ENCODE data around the gene KIF26B.
"Not testable (repeated sequence)": the region's sequence is repeated elsewhere in the genome, so short reads cannot be mapped to it uniquely, and the experiment has no call there.

The KIF26B gene

GRCh38 chr1:245718951-245719350 lies 564.2 kb downstream of the KIF26B start:
- DNase-seq, result no peak

- no peak for DNase-seq
Observed at GRCh38 chr1:245721488-245721887, 566.7 kb downstream of the KIF26B start.

- DNase-seq, result not testable (repeated sequence)
Observed at GRCh38 chr1:245728035-245728434, 573.2 kb downstream of the KIF26B start.

- no peak for DNase-seq
Observed at GRCh38 chr1:245730801-245731200, 576.0 kb downstream of the KIF26B start.

GRCh38 chr1:245740336-245740735 lies 585.6 kb downstream of the KIF26B start:
- DNase-seq, result not testable (repeated sequence)

- no peak for DNase-seq
Observed at GRCh38 chr1:245742896-245743295, 588.1 kb downstream of the KIF26B start.

GRCh38 chr1:245748240-245748639 lies 593.5 kb downstream of the KIF26B start:
- no peak for DNase-seq

- no peak for DNase-seq
Observed at GRCh38 chr1:245748646-245749045, 593.9 kb downstream of the KIF26B start.

- DNase-seq, result no peak
Observed at GRCh38 chr1:245749053-245749452, 594.3 kb downstream of the KIF26B start.

GRCh38 chr1:245750261-245750660 lies 595.5 kb downstream of the KIF26B start:
- DNase-seq, result no peak

- no peak for DNase-seq
Observed at GRCh38 chr1:245751116-245751515, 596.3 kb downstream of the KIF26B start.

GRCh38 chr1:245751726-245752470 lies 597.1 kb downstream of the KIF26B start:
- DNase-seq, result no peak

- DNase-seq, result no peak
Observed at GRCh38 chr1:245752561-245752960, 597.8 kb downstream of the KIF26B start.

- no peak for DNase-seq
Observed at GRCh38 chr1:245753807-245754206, 599.0 kb downstream of the KIF26B start.

- DNase-seq, result no peak
Observed at GRCh38 chr1:245754463-245754961, 599.7 kb downstream of the KIF26B start.

Data from stimulated activated CD4-positive, alpha-beta T cell treated with anti-CD3 and anti-CD28 coated beads, Interleukin-4, amount 100 ng/mL, for 24 hours (primary cell).